GM12872 (cell line): ENCODE data around the gene TIMM10.

Experiments used
- TF ChIP-seq, protein P1 (sequence below): IDR thresholded peaks from 3 replicates; pipeline ENCODE4 v1.5.1; 2011; ENCODE audit warnings: low read depth, mild to moderate bottlenecking, low read length, moderate library complexity; ENCODE audit not compliant: insufficient read depth

TIMM10 gene, protein sequence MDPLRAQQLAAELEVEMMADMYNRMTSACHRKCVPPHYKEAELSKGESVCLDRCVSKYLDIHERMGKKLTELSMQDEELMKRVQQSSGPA

DNA sequence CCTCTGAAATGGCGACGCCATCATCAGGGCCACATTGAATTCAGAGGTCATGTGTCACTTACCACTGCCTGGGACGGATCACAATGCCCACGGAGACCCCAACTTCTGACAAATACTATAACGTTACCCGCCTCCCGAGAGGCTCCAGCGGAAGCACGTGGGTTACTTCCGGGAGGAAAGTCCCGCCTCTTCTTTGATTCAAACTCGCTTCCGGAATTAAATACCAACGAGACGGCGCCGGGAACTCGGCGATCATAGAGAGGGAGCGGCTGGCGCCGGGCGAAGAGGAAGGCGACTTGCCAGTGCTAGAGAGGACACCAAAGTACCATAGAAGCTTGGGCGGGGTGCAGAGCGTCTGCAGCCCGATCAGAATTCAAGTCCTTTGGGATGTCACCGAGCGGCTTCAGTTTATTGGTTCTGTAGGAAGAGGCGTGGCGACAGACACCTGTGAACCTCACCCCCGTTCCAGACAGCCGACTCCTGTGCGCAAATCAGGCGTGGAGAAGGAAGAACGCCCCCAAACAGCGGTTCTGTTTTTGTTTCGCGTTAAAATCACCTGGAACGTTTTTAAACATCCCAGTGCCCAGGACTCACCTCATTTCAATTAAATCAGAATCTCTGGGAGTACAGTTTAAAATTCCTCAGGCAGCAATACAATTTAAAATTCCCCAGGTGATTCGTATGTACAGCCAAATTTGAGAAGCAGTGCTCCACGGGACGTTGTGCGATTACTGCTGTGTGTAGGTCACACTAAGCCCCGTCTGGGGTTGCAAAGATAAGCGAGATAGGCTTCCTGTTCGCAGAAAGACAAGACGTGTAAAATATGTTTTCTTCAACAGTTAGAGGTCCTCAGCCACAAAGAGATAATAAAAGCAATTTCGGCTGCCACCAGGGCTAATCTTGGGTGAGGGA is at the start of gene TIMM10:
Gene TIMM10, minus strand, starts transcription at position 159 of the 912 bp plus-strand sequence. CDS start 565 bp downstream, outside the sequence.
- TF ChIP-seq, protein P1, sequence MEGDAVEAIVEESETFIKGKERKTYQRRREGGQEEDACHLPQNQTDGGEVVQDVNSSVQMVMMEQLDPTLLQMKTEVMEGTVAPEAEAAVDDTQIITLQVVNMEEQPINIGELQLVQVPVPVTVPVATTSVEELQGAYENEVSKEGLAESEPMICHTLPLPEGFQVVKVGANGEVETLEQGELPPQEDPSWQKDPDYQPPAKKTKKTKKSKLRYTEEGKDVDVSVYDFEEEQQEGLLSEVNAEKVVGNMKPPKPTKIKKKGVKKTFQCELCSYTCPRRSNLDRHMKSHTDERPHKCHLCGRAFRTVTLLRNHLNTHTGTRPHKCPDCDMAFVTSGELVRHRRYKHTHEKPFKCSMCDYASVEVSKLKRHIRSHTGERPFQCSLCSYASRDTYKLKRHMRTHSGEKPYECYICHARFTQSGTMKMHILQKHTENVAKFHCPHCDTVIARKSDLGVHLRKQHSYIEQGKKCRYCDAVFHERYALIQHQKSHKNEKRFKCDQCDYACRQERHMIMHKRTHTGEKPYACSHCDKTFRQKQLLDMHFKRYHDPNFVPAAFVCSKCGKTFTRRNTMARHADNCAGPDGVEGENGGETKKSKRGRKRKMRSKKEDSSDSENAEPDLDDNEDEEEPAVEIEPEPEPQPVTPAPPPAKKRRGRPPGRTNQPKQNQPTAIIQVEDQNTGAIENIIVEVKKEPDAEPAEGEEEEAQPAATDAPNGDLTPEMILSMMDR: no peak

DNA sequence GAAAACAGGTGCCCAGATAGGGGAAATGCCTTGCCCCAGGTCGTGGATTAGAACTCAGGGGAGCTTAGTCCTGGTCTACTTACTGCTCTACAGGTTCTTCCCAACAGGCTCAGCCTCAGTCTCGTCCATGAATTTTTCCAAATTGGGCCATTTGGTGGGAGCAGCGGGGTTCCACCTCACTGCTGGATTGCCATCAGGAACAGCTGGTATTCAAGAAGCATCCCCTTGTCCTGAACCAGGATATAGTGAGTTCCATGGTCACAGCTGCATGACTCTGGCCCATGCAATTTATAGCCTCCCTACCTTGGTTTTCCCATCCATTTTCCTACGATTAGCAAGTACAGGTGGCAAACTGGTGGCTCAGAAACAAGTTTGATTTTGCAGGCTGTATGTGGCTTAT is 43.5 kb upstream of the TIMM10 start:
- TF ChIP-seq, protein P1: no peak

DNA sequence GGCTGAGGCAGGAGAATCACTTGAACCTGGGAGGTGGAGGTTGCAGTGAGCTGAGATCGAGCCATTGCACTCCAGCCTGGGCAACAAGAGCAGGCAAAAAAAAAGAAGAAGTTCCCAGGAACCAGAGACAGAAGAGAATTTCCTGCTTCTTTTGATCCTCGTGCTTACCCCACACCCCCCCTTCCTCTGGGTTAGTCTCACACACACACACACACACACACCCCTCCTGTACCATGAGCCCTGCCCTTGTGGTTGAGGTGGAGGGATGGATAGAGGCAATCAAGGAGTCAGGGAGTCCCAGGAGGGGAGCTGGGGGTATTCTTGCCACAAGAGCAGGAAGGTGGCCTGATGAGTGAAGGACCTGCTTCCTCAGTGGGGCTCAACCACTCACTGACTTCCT is 41.1 kb upstream of the TIMM10 start:
- TF ChIP-seq, protein P1: no peak

DNA sequence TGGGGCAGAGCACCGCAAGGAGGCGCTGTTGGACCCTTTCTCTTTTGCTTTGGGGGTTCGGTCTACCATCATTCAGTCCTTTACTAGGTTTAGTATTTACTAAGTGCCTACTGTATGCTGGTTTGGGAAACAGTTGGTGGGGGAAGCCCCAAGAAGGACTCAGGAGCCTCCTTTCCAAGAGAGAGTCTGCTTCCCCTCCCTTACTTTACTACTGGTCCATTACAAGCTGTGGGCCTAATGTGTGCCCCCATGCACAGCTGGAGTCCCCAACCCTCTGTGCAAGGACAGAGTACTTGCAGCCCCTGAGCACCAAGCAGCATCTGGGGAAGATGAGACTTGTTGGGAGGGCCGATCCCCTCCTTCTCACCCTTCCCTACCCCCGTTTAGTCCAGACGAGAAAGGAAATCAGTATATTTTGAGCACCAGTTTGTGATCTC is 37.8 kb upstream of the TIMM10 start:
- TF ChIP-seq, protein P1: peak; percentile 95

DNA sequence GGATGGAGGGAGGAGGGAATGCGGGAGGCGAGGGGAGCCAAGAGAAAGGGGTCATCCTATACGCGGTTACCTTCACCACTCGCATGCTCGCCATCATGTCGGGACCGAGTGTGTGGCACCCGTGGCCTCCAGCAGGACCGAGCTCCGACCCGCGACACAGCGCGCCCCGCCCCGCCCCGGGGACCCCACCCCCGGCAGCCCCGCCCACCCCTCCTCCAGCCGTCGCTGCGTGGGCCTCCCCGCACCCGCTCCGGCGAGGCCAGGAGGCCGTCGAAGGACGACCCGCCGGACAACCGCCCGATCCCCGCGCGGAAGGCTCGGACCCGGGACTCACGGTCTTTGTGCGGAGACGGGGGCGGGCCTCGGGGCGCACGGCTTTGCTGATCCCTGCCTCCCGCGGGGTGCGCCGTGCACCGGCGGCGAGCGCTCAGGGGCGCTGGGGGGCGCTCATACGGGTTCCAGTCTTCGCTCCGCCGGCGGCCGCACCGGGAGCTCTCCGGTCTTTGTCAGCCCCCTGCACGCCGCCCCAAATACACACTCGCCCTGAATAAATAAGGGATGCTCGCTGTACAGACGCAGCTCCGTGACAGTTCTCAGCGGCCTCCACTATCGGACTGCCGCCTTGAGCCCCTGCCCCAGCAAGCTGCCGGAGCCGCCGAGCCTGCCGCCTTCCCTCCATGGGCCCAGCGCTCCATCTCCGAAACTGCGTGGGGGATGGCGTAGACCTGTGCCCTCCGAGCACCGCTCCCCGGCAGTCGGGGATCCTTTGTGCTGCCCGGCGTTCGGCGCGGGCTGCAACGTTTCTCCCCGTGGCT is 37.2 kb upstream of the TIMM10 start, which contains the start of gene UBE2L6:
Gene UBE2L6, minus strand, starts transcription at position 158 of the 815 bp plus-strand sequence. Its CDS starts 61 bp downstream, at position 97.
- TF ChIP-seq, protein P1: peak; percentile 38; the same call in 1 of the 3 replicates

DNA sequence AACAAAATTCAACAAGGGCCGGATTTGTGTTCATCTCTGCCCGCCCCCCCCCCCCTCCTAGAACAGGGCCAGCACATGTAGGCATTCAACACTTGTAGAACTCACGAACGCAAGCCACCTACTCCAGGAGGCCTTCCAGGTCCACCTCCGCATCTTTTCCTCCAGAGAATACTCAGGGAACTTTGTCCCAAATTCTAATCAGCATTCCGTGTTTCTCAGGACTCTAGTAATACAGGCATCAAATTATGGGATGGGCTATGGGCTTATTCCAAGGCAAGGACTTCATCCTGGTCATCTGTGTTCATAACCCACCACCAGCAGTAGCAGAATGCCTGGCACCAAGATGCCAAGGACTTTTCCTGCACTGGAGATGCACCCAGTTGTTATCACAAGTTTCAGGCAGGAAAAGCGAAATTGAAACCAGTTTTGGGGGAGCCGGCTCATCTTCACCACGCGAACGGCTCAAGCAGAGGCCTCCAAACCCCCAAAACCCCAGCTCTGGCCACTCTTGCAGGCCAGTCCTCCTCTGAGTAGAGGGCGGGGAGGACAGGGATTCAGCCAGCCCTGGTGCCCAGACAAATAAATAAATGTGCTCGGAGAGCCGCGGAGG is 36.5 kb upstream of the TIMM10 start:
- TF ChIP-seq, protein P1: no peak
